ENCODE results near the gene RGSL1.

RGSL1 gene

GRCh38 chr1:182595641-182596240 lies 145.8 kb downstream of the RGSL1 start:
- peak; percentile 79 for DNase-seq

GRCh38 chr1:182596934-182597333 lies 147.0 kb downstream of the RGSL1 start:
- DNase-seq: no peak

- no peak for DNase-seq
These were observed 148.3 kb downstream of the RGSL1 start for GRCh38 chr1:182598296-182598695.

GRCh38 chr1:182599339-182599738 lies 149.4 kb downstream of the RGSL1 start:
- peak; percentile 47 for DNase-seq

GRCh38 chr1:182600036-182600713 lies 150.2 kb downstream of the RGSL1 start:
- no peak for DNase-seq

- no peak for DNase-seq
These were observed 150.9 kb downstream of the RGSL1 start for GRCh38 chr1:182600745-182601415.

- DNase-seq: peak; percentile 74
These were observed 151.5 kb downstream of the RGSL1 start for GRCh38 chr1:182601416-182601786.

- no peak for DNase-seq
These were observed 152.0 kb downstream of the RGSL1 start for GRCh38 chr1:182601913-182602312.

GRCh38 chr1:182602935-182603645 lies 153.1 kb downstream of the RGSL1 start:
- peak; percentile 31 for DNase-seq

GRCh38 chr1:182603646-182604174 lies 153.8 kb downstream of the RGSL1 start:
- no peak for DNase-seq

- peak; percentile 98 for DNase-seq
These were observed 154.5 kb downstream of the RGSL1 start, which contains the start of gene RGS16 for GRCh38 chr1:182604175-182605164. Gene RGS16, minus strand, starts transcription at chr1:182604389. Its CDS starts 130 bp downstream, at chr1:182604259.

- no peak for DNase-seq
These were observed 157.6 kb downstream of the RGSL1 start for GRCh38 chr1:182607566-182607965.

- no peak for DNase-seq
These were observed 158.3 kb downstream of the RGSL1 start for GRCh38 chr1:182608236-182608635.

- DNase-seq: no peak
These were observed 159.1 kb downstream of the RGSL1 start for GRCh38 chr1:182608845-182609610.

Measured in stimulated activated CD4-positive, alpha-beta T cell treated with anti-CD3 and anti-CD28 coated beads, Interleukin-15, amount 100 ng/mL, for 24 hours (primary cell).